Heart left ventricle (tissue), 16 donors: ENCODE measurements around the gene ACSF2. TPM values are rescaled to one million over a fixed set of nuclear protein-coding genes. Genes with fewer than 3 reads are reported as not detected.

Source experiments
- ATAC-seq, 4 donors: fragments of 200-7000 bp; cut with Tn5 transposase; one replicate each; pipeline ENCODE4 v1.9.1; 2020 to 2022; ENCODE audit warnings: moderate library complexity in 4 of 4, mild to moderate bottlenecking in 3 of 4, moderate number of reproducible peaks in 1 of 4
- DNase-seq, 5 donors: peaks; one replicate each; pipeline ENCODE4 v3.0.0-alpha.2; 2020
- H3K27ac ChIP-seq, 12 donors: fragments of 200-600 bp; sonication (generic) in 4 of 12; one replicate each; pipeline versions ENCODE4 v1.5.0 to v1.8.0; 2016 to 2022; ENCODE audit warnings: mild to moderate bottlenecking in 2 of 12
- H3K27me3 ChIP-seq, 9 donors: fragments of 200-600 bp; sonication (generic) in 2 of 9; one replicate each; pipeline versions ENCODE4 v1.5.1 to v1.8.0; 2016 to 2022; ENCODE audit warnings: mild to moderate bottlenecking in 3 of 9
- H3K36me3 ChIP-seq, 9 donors: fragments of 200-600 bp; sonication (generic) in 2 of 9; one replicate each; pipeline versions ENCODE4 v1.5.0 to v1.8.0; 2018 to 2022; ENCODE audit warnings: mild to moderate bottlenecking in 2 of 9
- H3K4me1 ChIP-seq, 12 donors: fragments of 200-600 bp; sonication (generic) in 4 of 12; one replicate each; pipeline versions ENCODE4 v1.5.0 to v1.8.0; 2016 to 2022; ENCODE audit warnings: mild to moderate bottlenecking in 3 of 12
- H3K4me3 ChIP-seq, 12 donors: fragments of 200-600 bp; sonication (generic) in 4 of 12; one replicate each; pipeline versions ENCODE4 v1.5.0 to v1.8.0; 2017 to 2022; ENCODE audit warnings: mild to moderate bottlenecking in 9 of 12, moderate library complexity in 4 of 12
- H3K9me3 ChIP-seq, 12 donors: fragments of 200-600 bp; sonication (generic) in 4 of 12; one replicate each; pipeline versions ENCODE4 v1.5.0 to v1.8.0; 2016 to 2022; ENCODE audit warnings: mild to moderate bottlenecking in 1 of 12
- CTCF ChIP-seq, 12 donors: fragments of 200-600 bp; sonication (generic) in 4 of 12; IDR thresholded peaks; one replicate each; pipeline versions ENCODE4 v1.5.0 to v1.8.0; 2018 to 2022; ENCODE audit warnings: antibody characterized with exemption in 12 of 12, mild to moderate bottlenecking in 5 of 12
- POLR2A ChIP-seq, 2 donors: fragments of 450-650 bp; IDR thresholded peaks; one replicate each; pipeline ENCODE4 v1.6.1; 2017; ENCODE audit warnings: antibody characterized with exemption in 2 of 2, mild to moderate bottlenecking in 2 of 2, moderate library complexity in 2 of 2
- WGBS, 4 donors: extraction: QIAGEN DNeasy Blood & Tissue Kit in 2 of 4; methylation state at CpG; one replicate each; pipeline versions ENCODE4 v1.1.5 to v1.1.7; 2013 to 2018; 5-methylcytosine and 5-hydroxymethylcytosine counted together
- intact Hi-C, 10 donors: fragments of 100-400 bp; cut with DNase I; formaldehyde crosslinking; loops; one replicate each; pipeline versions ENCODE4 v1.11.1 to v1.14.2; 2022
- polyA plus RNA-seq, 2 donors: library from polyadenylated mRNA; stranded (reverse); fragments of 200-250 nt; gene quantifications; one replicate each; pipeline ENCODE4 v1.2.3, GENCODE V29; 2013
- total RNA-seq, 9 donors: library from RNA; depleted of rRNA in 2 of 9; stranded (reverse); fragments of >200 nt in 2 of 9; fragmentation: NEBNext Ultra II Directional in 3 of 9; extraction: Animal tissue kit (Norgen Biotek cat#: 25700) in 3 of 9; gene quantifications; one replicate each; pipeline versions ENCODE4 v1.1.0 to v1.2.4, GENCODE V29; 2016 to 2023
- donor health status: ischemic (EF 13 %, LVEDD 7.1; RV severe dilation, severe dysfunction).
- donor health status: healthy with polysubstance abuse.
- donor health status: DM: no; HTN: yes; CAD: no.
- donor health status: DM: no; HTN: no; CAD: no.
- donor health status: ischemic (EF 25% LVEDD 6.9; RV normal size, moderate dysfunction).
- donor health status: ischemic (EF 25% LVEDD 5.7; RV mildly dilated, moderate dysfunction).
- donor health status: healthy.
- donor health status: DM: yes; HTN: yes; CAD: no.
- donor health status: ischemic (EF 35%, LVEDD 5.7; RV mildly dilated, moderate dysfunction).
- donor health status: nonischemic (EF 11% LVEDD 7.7; RV severe dilation, severe dysfunction).
- donor health status: DM: yes; HTN: yes; CAD: no.
- donor health status: PGD.
- donor health status: ischemic (EF 29% LVEDD 5.4; RV normal size, mild dysfunction).
- donor health status: nonischemic (EF 23%, LVEDD 6.1; RV moderate dilation, normal function).

ACSF2 gene
- total and polyA plus RNA-seq, 11 donors, result 6.5 to 31.6 (median 17.4) TPM

- ATAC-seq, result no peak
- intact Hi-C loops, result no loop called here
- no peaks in the 10 kb centered on the region for H3K27me3 ChIP-seq
- peaks cover 0 to 2% (median 0%) of the 10 kb centered on the region in 12 donors for H3K4me1 ChIP-seq
- TF ChIP-seq CTCF (IDR thresholded peaks at IDR 0.05) (no peak), POLR2A (IDR thresholded peaks at IDR 0.05) (no peak)
- peaks cover 0 to 100% (median 99%) of the 10 kb centered on the region in 9 donors for H3K36me3 ChIP-seq
- no peaks in the 10 kb centered on the region for H3K9me3 ChIP-seq
- DNase-seq, result no peak
- H3K4me3 ChIP-seq, result no peak overlapping the region
- H3K27ac ChIP-seq, result no peak overlapping the region
- 97 to 98% (median 98%) methylated on average over 6 of the region's 6 CpGs for WGBS, 4 donors
These were observed 36.5 kb upstream of the ACSF2 start for GRCh38 chr17:50389534-50389933.

- TF ChIP-seq CTCF (IDR thresholded peaks at IDR 0.05) (no peak), POLR2A (IDR thresholded peaks at IDR 0.05) (no peak)
- intact Hi-C loops, result no loop called here
- no peak for DNase-seq
- no peaks in the 10 kb centered on the region for H3K9me3 ChIP-seq
- H3K27ac ChIP-seq, result no peak overlapping the region
- H3K27me3 ChIP-seq, result no peaks in the 10 kb centered on the region
- no peak for ATAC-seq
- 86 to 94% (median 90%) methylated on average over 5 to 6 of the region's 6 CpGs for WGBS, 4 donors
- H3K4me3 ChIP-seq, result no peak overlapping the region
- peaks cover 0 to 78% (median 71%) of the 10 kb centered on the region in 9 donors for H3K36me3 ChIP-seq
- peaks cover 0 to 26% (median 20%) of the 10 kb centered on the region in 12 donors for H3K4me1 ChIP-seq
These were observed 33.4 kb upstream of the ACSF2 start for GRCh38 chr17:50392621-50393020.

GRCh38 chr17:50393700-50394099 is 32.3 kb upstream of the ACSF2 start:
- H3K9me3 ChIP-seq, result no peaks in the 10 kb centered on the region
- H3K27me3 ChIP-seq, result no peaks in the 10 kb centered on the region
- intact Hi-C loops, result no loop called here
- no peak overlapping the region for H3K27ac ChIP-seq
- TF ChIP-seq POLR2A (IDR thresholded peaks at IDR 0.05) (no peak), CTCF (IDR thresholded peaks at IDR 0.05) (no peak)
- peaks cover 0 to 29% (median 20%) of the 10 kb centered on the region in 12 donors for H3K4me1 ChIP-seq
- ATAC-seq (no peak), DNase-seq (no peak)
- H3K36me3 ChIP-seq, result peaks cover 0 to 68% (median 60%) of the 10 kb centered on the region in 9 donors
- no peak overlapping the region for H3K4me3 ChIP-seq
- 85 to 96% (median 94%) methylated on average over 5 of the region's 5 CpGs for WGBS, 4 donors

- Histone ChIP-seq H3K4me3 (peak overlapping the region in 1 of 12 donors; percentile 99), H3K9me3 (no peaks in the 10 kb centered on the region), H3K36me3 (peaks cover 0 to 58% (median 50%) of the 10 kb centered on the region in 9 donors), H3K27ac (no peak overlapping the region), H3K27me3 (no peaks in the 10 kb centered on the region), H3K4me1 (peaks cover 0 to 29% (median 20%) of the 10 kb centered on the region in 12 donors)
- whole genome bisulfite sequencing, 4 donors, result 17 to 36% (median 27%) methylated on average over 3 of the region's 3 CpGs
- DNase-seq (no peak), ATAC-seq (no peak)
- intact Hi-C loops, result loop anchor here in 1 of 10 donors (5.0 kb wide), 1 partner anchor 83 kb away; the partner anchor contains the start of gene RSAD1
- TF ChIP-seq POLR2A (IDR thresholded peaks at IDR 0.05) (no peak), CTCF (IDR thresholded peaks at IDR 0.05) (no peak)
These were observed 31.3 kb upstream of the ACSF2 start for GRCh38 chr17:50394711-50395110.
